ENCODE results near the gene MTIF2. TPM values are rescaled to one million over a fixed set of nuclear protein-coding genes. Genes with fewer than 3 reads are reported as not detected.
"Not testable (repeated sequence)": the region's sequence is repeated elsewhere in the genome, so short reads cannot be mapped to it uniquely, and the experiment has no call there.

MTIF2 gene
- 29.8 TPM for total RNA-seq

- no peak for FAIRE-seq
- peak; percentile 66 to 86 for DNase-seq (ENCODE audit: low spot score in 2 of 2)
These were observed at the start of gene MTIF2 for GRCh38 chr2:55268907-55269644. Gene MTIF2 (minus strand): TSS chr2:55269231. CDS start chr2:55263858, 5,373 bp downstream.

- FAIRE-seq (no peak), DNase-seq (ENCODE audit: low spot score in 2 of 2) (no peak)
These were observed 46.0 kb upstream of the MTIF2 start for GRCh38 chr2:55314985-55315384.

- DNase-seq (ENCODE audit: low spot score in 2 of 2) (no peak), FAIRE-seq (no peak)
These were observed 42.4 kb upstream of the MTIF2 start for GRCh38 chr2:55311444-55311870.

- DNase-seq (ENCODE audit: low spot score in 2 of 2) (no peak), FAIRE-seq (peak; percentile 17)
These were observed 40.4 kb upstream of the MTIF2 start for GRCh38 chr2:55309446-55309845.

- DNase-seq (ENCODE audit: low spot score in 2 of 2) (no peak), FAIRE-seq (no peak)
These were observed 33.2 kb upstream of the MTIF2 start for GRCh38 chr2:55302241-55302640.

- FAIRE-seq: no peak
- no peak for DNase-seq (ENCODE audit: low spot score in 2 of 2)
These were observed 32.2 kb upstream of the MTIF2 start for GRCh38 chr2:55301277-55301676.

GRCh38 chr2:55296393-55296792 lies 27.4 kb upstream of the MTIF2 start:
- FAIRE-seq (no peak), DNase-seq (ENCODE audit: low spot score in 2 of 2) (no peak)

- FAIRE-seq (no peak), DNase-seq (ENCODE audit: low spot score in 2 of 2) (no peak)
These were observed 14.1 kb upstream of the MTIF2 start for GRCh38 chr2:55283083-55283482.

- FAIRE-seq: no peak
These were observed 13.3 kb upstream of the MTIF2 start for GRCh38 chr2:55282110-55282917.

GRCh38 chr2:55280851-55281546 lies 12.0 kb upstream of the MTIF2 start:
- not testable (repeated sequence) for FAIRE-seq

More at GRCh38 chr2:55282110-55282917, 13.3 kb upstream of the MTIF2 start:
- peak; percentile 55 to 66 for DNase-seq (ENCODE audit: low spot score in 2 of 2)

GRCh38 chr2:55279859-55280424 lies 10.9 kb upstream of the MTIF2 start:
- not testable (repeated sequence) for FAIRE-seq; DNase-seq (ENCODE audit: low spot score in 2 of 2)

More at GRCh38 chr2:55280851-55281546, 12.0 kb upstream of the MTIF2 start:
- DNase-seq (ENCODE audit: low spot score in 2 of 2): not testable (repeated sequence)

GRCh38 chr2:55279214-55279835 lies 10.3 kb upstream of the MTIF2 start:
- FAIRE-seq; DNase-seq (ENCODE audit: low spot score in 2 of 2): not testable (repeated sequence)

- no peak for DNase-seq (ENCODE audit: low spot score in 2 of 2)
- no peak for FAIRE-seq
These were observed 8.3 kb upstream of the MTIF2 start for GRCh38 chr2:55277310-55277709.

- FAIRE-seq; DNase-seq (ENCODE audit: low spot score in 2 of 2): not testable (repeated sequence)
These were observed 5.3 kb upstream of the MTIF2 start for GRCh38 chr2:55274346-55274745.

- FAIRE-seq: no peak
- no peak for DNase-seq (ENCODE audit: low spot score in 2 of 2)
These were observed 587 bp upstream of the MTIF2 start for GRCh38 chr2:55269645-55269990.

GRCh38 chr2:55268288-55268906 lies 634 bp downstream of the MTIF2 start:
- no peak for DNase-seq (ENCODE audit: low spot score in 2 of 2)

GRCh38 chr2:55259586-55259985 lies 9.4 kb downstream of the MTIF2 start:
- FAIRE-seq; DNase-seq (ENCODE audit: low spot score in 2 of 2): not testable (repeated sequence)

More at GRCh38 chr2:55268288-55268906, 634 bp downstream of the MTIF2 start:
- no peak for FAIRE-seq

- DNase-seq (ENCODE audit: low spot score in 2 of 2) (no peak), FAIRE-seq (no peak)
These were observed 16.2 kb downstream of the MTIF2 start for GRCh38 chr2:55252832-55253231.

- no peak for DNase-seq (ENCODE audit: low spot score in 2 of 2)
- FAIRE-seq: no peak
These were observed 22.0 kb downstream of the MTIF2 start for GRCh38 chr2:55247025-55247424.

GRCh38 chr2:55245411-55245810 lies 23.6 kb downstream of the MTIF2 start:
- DNase-seq (ENCODE audit: low spot score in 2 of 2) (no peak), FAIRE-seq (no peak)

All from frontal cortex (tissue), 4 donors.